Astrocyte of the spinal cord (primary cell): Measurements from ENCODE around the gene AKAP12.

Source experiments
- DNase-seq: peaks from one replicate; pipeline ENCODE4 v3.0.0; 2011; ENCODE audit warnings: low read depth, low spot score
- H3K4me3 ChIP-seq: 2 replicates; pipeline ENCODE4 v1.5.1; 2011; ENCODE audit warnings: low read depth, mild to moderate bottlenecking, low read length, moderate library complexity
- CTCF ChIP-seq: IDR thresholded peaks from 2 replicates; pipeline ENCODE4 v1.5.1; 2012; ENCODE audit warnings: low read depth, mild to moderate bottlenecking, low read length, inconsistent platforms
- in situ Hi-C: cut with HindIII; loops from 2 replicates; pipeline ENCODE4 v1.10.0; 2017; ENCODE audit warnings: low sequenced_read_pairs

AKAP12 gene

GRCh38 chr6:151207674-151208073 lies 32.1 kb upstream of the AKAP12 start:
- H3K4me3 ChIP-seq = no peak overlapping the region
- DNase-seq = no peak
- no peak for TF ChIP-seq CTCF
- in situ Hi-C loops = no loop called here

GRCh38 chr6:151209071-151209831 lies 30.5 kb upstream of the AKAP12 start:
- no peak overlapping the region for H3K4me3 ChIP-seq
- in situ Hi-C loops = no loop called here
- no peak for TF ChIP-seq CTCF
- DNase-seq = peak; percentile 30

GRCh38 chr6:151211075-151211474 lies 28.7 kb upstream of the AKAP12 start:
- DNase-seq = no peak
- H3K4me3 ChIP-seq = no peak overlapping the region
- TF ChIP-seq CTCF = no peak
- in situ Hi-C loops = no loop called here

GRCh38 chr6:151213352-151213751 lies 26.4 kb upstream of the AKAP12 start:
- DNase-seq = no peak
- in situ Hi-C loops = no loop called here
- no peak for TF ChIP-seq CTCF
- no peak overlapping the region for H3K4me3 ChIP-seq

GRCh38 chr6:151215999-151216398 lies 23.8 kb upstream of the AKAP12 start:
- no peak for TF ChIP-seq CTCF
- in situ Hi-C loops = no loop called here
- no peak for DNase-seq
- no peak overlapping the region for H3K4me3 ChIP-seq

- TF ChIP-seq CTCF = no peak
- in situ Hi-C loops = no loop called here
- H3K4me3 ChIP-seq = no peak overlapping the region
- DNase-seq = no peak
These were observed 23.0 kb upstream of the AKAP12 start for GRCh38 chr6:151216804-151217203.
